T1000 (cell line): Measurements from ENCODE around the gene KCNJ18.
"Not testable (repeated sequence)": the region's sequence is repeated elsewhere in the genome, so short reads cannot be mapped to it uniquely, and the experiment has no call there.

Source experiments
- DNase-seq: peaks from one replicate; lab custom pipeline; 2025; ENCODE audit warnings: mixed read lengths; lab: John Stamatoyannopoulos, UW

KCNJ18 gene

DNA sequence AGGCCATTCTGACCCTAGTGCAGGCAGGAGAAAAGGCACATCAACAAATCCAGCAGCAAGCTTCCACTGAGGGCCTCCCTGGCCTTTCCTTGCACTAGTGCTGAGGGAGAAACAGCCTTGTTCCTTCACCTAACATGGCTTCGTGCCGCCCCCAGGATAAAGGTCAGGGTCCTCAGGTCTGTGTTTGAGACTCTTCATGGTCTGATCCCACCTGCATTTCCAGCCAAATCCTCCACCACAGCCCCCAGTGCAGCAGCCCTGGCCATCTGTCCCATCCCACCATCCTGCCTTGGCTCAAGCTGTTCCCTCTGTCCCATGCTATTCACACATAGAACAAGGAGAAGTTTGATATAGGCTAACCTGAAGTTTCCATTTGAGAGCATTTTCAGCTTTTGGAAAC, 20.9 kb upstream of the KCNJ18 start:
- DNase-seq: not testable (repeated sequence)

- not testable (repeated sequence) for DNase-seq
These were observed 20.5 kb upstream of the KCNJ18 start for GRCh38 chr17:21671871-21672270.

DNA sequence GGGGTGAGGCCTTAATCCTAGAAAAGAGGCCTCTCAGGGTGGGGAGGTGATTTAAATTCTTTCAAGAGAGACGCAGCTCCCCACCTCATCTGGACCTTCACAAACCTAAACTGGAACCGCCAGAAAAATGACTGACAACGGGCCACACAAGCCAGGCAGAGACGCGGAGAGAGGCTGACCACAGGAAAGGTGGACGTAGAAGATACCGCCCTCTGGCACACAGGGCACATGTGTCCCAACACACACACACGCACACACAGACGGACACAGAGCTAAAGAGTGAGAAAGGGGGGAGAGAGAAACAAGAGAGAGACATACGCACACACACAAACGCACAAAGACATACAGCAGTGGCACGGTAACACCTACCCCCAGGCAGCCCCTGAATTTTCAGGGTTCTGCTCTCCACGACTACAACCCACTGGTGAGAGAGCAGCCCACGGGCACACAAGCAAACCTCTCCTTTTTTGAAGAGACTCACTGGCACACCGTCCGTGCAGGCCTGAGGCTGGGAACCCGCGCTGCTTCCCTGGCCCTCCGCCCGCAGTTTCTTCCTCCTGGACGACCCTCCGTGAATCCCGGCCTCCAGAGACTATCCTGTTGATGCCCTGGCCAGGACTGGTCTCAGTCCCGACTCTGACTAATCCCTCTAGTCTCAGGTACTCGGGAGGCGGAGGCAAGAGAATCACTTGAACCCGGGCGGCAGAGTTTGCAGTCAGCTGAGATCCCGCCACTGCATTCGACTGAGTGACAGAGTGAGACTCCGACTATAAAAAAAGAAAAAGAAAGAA, 18.7 kb upstream of the KCNJ18 start:
- DNase-seq: not testable (repeated sequence)

DNA sequence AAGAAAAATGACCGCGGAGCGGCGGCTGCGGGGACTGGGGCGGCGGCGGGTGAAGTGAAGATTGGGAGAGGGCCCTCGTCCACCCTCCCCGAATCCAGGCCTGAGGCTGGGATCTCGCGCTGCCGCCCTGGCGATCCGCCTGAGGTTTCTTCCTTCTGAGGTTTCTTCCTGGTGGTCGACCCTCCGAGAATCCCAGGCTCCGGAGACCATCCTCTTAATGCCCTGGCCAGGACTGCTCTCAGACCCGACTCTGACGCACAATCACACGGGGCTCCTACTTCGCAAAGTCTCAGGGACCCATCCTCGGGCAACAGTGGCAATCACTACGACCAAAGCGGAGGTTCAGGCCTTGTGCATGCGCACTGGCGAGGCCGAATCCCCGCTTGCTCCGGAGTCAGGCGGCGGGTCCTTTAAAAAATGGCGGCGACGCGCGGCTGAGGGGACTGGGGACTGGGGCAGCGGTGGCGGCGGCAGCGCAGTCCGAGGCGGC, 18.0 kb upstream of the KCNJ18 start:
- no peak for DNase-seq

DNA sequence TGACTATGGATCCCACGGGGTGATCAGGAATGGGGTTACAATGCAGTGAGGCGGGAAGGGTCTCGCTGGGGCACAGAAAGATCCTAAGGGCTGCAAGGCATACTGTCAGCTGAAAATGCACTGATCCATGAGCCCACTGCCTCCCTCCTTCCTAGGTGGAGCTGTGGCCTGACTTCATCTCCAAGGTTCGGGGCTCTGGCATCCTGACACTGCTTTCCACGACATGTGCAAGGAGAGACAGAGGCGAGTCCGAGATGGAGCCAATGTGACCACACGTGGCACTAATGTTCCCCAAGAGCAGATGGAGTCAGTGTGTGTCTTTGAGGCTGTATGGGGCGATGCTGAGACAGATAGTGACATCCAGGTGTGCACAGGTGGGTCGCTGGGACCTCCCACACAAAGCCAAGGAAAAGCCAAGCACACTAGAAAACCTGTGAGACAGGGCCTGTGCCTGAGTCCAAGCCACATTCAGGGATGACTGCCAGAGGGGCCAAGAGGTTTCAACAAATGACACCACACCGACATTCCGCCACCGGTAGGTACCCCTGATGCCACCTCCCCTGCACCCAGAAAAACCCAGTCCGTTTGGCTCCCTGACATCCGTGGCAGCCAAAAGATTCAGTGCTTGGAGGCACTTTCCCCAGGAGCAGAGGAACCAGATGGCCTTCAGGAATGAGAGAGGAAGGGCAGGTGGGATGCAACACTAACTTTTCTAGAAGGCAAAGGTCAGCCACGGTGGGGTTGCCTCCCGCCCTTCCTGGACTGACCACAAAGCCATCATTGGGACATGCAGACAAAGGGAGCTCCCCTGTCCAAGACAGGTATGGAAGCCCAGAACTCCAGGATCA, 17.2 kb upstream of the KCNJ18 start:
- not testable (repeated sequence) for DNase-seq

DNA sequence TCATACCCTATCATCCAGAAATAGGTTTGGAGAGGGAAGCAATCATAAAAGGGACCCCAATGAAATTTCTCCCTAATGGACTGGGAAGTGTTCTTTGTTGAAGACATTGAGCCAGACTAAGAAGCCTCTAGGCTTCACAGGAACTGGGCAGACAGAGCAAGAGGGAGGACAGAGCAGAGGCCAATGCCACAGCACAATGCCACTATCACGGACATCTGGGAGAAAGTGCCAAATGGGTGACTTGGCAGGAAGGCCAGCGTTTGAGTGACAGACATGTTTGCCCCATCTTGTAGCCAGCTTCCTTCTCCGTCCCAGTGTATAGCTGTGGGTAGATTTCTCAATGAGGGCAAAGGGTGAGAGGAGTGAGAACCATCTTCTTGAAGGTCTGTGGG, 16.6 kb upstream of the KCNJ18 start:
- DNase-seq: not testable (repeated sequence)

GRCh38 chr17:21676281-21677111, 15.8 kb upstream of the KCNJ18 start:
- no peak for DNase-seq

DNA sequence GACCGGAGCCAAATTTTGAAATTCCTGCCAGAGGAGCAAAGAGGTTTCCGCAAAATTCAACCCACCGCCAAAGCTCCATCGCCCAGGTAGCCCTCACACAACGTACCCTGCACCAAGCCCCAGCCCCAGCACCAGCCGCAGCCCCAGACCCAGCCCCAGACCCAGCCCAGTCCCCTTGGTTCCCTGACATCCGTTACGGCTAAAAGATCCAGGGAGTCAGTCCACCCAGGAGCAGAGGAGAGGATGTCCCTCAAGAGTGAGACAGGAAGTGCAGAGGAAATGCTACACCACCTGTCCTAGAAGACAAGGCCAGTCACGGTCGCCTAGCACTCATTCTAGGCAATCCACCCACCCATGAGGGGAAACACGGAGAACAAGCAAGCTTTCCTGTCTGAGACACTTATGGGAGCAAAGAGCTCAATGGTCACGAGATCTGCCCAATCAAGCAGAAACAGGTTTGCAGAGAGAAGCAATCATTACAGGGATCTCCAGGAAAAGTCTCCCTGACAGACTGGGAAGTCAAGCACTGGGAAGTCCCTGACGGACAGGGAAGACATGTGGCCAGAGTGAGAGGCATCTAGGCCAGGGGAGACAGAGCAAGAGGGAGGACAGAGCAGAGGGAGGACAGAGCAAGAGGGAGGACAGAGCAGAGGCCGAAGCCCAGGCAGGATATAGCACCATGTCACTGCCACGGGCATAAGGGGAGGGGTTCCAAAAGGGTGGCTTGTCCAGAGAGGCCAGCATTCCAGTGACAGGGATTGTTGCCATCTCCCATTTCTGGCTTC, 15.0 kb upstream of the KCNJ18 start:
- DNase-seq: no peak

DNA sequence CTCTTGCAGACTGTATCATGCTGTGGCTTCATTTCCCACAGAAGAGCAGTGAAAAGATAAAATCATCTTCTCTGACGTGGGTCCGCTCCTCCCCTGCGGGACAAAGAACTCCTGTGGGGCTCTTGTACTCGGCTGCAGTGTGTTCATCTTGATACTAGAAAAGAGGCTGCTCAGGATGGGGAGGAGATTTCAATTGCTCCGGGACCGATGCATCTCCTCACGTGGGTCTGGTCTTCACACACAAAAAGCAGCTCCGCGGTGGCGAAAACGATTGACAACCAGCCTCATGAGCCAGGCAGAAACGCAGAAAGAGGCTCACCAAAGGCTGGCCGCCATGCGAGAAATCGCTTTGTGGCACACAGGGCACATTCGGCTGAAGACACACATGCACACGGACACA, 14.4 kb upstream of the KCNJ18 start:
- DNase-seq: no peak

- no peak for DNase-seq
These were observed 13.8 kb upstream of the KCNJ18 start for GRCh38 chr17:21678393-21679081.

GRCh38 chr17:21679256-21680146, 12.8 kb upstream of the KCNJ18 start:
- no peak for DNase-seq

DNA sequence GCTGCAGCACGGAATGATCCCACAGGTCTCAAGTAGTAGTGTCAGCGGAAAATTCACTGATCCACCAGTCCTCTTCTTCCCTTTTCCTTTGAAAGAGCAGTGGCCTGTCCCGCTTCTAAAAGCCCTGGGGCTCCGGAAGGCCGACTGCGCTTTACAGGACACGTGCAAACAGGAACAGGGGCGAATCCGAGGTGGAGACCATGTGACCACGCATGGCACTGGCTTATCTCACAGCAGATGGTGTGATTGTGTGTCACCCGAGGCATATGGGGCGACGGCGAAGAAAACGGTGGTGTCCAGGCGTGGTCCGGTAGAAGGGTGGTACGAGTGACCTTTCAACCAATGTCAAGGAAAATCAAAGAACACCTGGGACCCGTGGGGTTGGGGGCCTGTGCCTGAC, 12.0 kb upstream of the KCNJ18 start:
- DNase-seq: no peak

- DNase-seq: not testable (repeated sequence)
These were observed 11.4 kb upstream of the KCNJ18 start for GRCh38 chr17:21680850-21681351.

GRCh38 chr17:21681576-21681975, 10.7 kb upstream of the KCNJ18 start:
- not testable (repeated sequence) for DNase-seq

- not testable (repeated sequence) for DNase-seq
These were observed 10.2 kb upstream of the KCNJ18 start for GRCh38 chr17:21682130-21682529.

DNA sequence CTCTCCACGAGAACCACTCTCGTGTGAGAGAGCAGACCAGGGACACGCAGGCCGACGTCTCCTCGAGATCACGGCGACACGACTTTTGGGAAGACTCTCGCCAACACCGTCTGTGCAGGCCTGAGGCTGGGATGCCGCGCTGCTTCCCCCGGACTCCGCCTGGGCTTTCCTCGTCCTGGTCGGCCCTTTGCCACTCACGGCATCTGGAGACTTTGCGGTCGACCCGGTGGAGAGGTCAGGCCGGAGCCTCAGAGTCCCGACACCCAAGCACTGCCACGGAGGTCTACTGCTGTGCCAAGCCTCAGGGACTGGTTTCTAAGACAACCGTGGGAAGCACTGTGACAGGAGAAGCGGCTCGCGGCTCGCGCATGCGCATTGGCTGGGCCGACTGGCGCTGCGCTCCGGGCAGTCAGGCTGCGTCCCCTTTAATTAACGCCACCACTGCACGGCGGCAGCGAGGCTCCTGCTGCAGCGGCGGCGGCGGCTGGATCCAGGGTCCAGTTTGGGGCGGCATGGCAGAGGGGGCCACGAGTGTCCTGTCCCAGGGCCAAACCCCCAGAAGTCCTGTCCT, 9.1 kb upstream of the KCNJ18 start:
- DNase-seq: not testable (repeated sequence)

DNA sequence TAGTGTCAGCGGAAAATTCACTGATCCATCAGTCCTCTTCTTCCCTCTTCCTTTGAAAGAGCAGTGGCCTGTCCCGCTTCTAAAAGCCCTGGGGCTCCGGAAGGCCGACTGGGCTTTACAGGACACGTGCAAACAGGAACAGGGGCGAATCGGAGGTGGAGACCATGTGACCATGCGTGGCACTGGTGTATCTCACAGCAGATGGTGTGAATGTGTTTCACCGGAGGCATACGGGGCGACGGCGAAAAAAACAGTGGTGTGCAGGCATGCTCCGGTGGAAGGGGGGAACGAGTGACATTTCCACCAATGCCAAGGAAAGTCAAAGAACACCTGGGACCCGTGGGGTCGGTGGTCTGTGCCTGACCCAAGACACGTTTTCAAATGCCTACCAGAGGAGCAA, 8.4 kb upstream of the KCNJ18 start:
- DNase-seq: not testable (repeated sequence)

DNA sequence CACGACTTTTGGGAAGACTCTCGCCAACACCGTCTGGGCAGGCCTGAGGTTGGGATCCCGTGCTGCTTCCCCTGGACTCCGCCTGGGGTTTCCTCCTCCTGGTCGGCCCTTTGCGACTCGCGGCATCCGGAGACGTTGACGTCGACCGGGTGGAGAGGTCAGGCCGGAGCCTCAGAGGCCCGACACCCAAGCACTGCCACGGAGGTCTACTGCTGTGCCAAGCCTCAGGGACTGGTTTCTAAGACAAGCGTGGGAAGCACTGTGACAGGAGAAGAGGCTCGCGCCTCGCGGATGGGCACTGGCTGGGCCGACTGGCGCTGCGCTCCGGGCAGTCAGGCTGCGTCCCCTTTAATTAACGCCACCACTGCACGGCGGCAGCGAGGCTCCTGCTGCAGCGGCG, 7.9 kb upstream of the KCNJ18 start:
- not testable (repeated sequence) for DNase-seq
